Esophagus squamous epithelium (tissue), 5 donors: ENCODE data around the gene GTF3C2. TPM values are rescaled to one million over a fixed set of nuclear protein-coding genes. Genes with fewer than 3 reads are reported as not detected.

Source experiments
- DNase-seq: peaks from one replicate; lab custom pipeline; 2025; lab: John Stamatoyannopoulos, UW
- H3K27ac ChIP-seq, 4 donors: fragments of 200-600 bp; sonication (generic); one replicate each; pipeline ENCODE4 v1.5.1; 2016 to 2019; ENCODE audit warnings: mild to moderate bottlenecking in 1 of 4
- H3K27me3 ChIP-seq, 4 donors: fragments of 200-600 bp; sonication (generic); 1 replicate in 3 of 4; 2 replicates in 1 of 4; pipeline versions ENCODE4 v1.5.1 to v1.6.0; 2017 to 2021; ENCODE audit warnings: antibody characterized with exemption in 1 of 4
- H3K36me3 ChIP-seq, 3 donors: fragments of 200-600 bp; sonication (generic); one replicate each; pipeline ENCODE4 v1.5.1; 2016 to 2019
- H3K4me1 ChIP-seq, 3 donors: fragments of 200-600 bp; sonication (generic); one replicate each; pipeline ENCODE4 v1.5.1; 2017 to 2019
- H3K4me3 ChIP-seq, 4 donors: fragments of 200-600 bp; sonication (generic); 1 replicate in 3 of 4; 2 replicates in 1 of 4; pipeline ENCODE4 v1.5.1; 2016 to 2019; ENCODE audit warnings: mild to moderate bottlenecking in 2 of 4, moderate library complexity in 1 of 4
- H3K9me3 ChIP-seq, 3 donors: fragments of 200-600 bp; sonication (generic); one replicate each; pipeline ENCODE4 v1.5.1; 2016 to 2019
- CTCF ChIP-seq, 6 experiments: fragments of 450-650 bp in 4 of 6; fragments of 200-600 bp in 2 of 6; sonication (generic) in 2 of 6; IDR thresholded peaks; one replicate each; pipeline ENCODE4 v1.5.1; 2016 to 2019; ENCODE audit warnings: antibody characterized with exemption in 6 of 6, mild to moderate bottlenecking in 4 of 6, moderate library complexity in 4 of 6
- POLR2A ChIP-seq, 4 donors: fragments of 450-650 bp; IDR thresholded peaks; one replicate each; pipeline ENCODE4 v1.6.1; 2017; ENCODE audit warnings: antibody characterized with exemption in 4 of 4, mild to moderate bottlenecking in 4 of 4, moderate library complexity in 3 of 4
- WGBS, 2 donors: methylation state at CpG; one replicate each; pipeline ENCODE4 v1.1.5; 2018; 5-methylcytosine and 5-hydroxymethylcytosine counted together
- intact Hi-C: fragments of 100-400 bp; cut with DNase I; formaldehyde crosslinking; loops from one replicate; pipeline ENCODE4 v1.15.0; 2022
- total RNA-seq, 4 donors: library from RNA; depleted of rRNA; stranded (reverse); fragments of >200 nt; gene quantifications; one replicate each; pipeline ENCODE4 v1.1.0, GENCODE V29; 2016
- donor health status: DM: yes; HTN: yes; CAD: no.

The GTF3C2 gene
- total RNA-seq, 4 donors from 2014 or later: 37.2 to 59.7 (median 52.3) TPM

- WGBS, 2 donors: 89% methylated on average over 6 to 8 of the region's 8 CpGs
- Histone ChIP-seq H3K27me3 (no peaks in the 10 kb centered on the region), H3K9me3 (no peaks in the 10 kb centered on the region), H3K27ac (no peak overlapping the region), H3K36me3 (peaks cover 0 to 59% (median 0%) of the 10 kb centered on the region in 3 donors), H3K4me1 (no peaks in the 10 kb centered on the region), H3K4me3 (no peak overlapping the region)
- TF ChIP-seq CTCF (IDR thresholded peaks at IDR 0.05) (no peak), POLR2A (IDR thresholded peaks at IDR 0.05) (no peak)
- DNase-seq: no peak
- intact Hi-C loops: no loop called here
Measured at GRCh38 chr2:27313882-27314645, 42.5 kb downstream of the GTF3C2 start.

GRCh38 chr2:27312152-27312551 is 44.4 kb downstream of the GTF3C2 start:
- H3K4me3 ChIP-seq: no peak overlapping the region
- DNase-seq: no peak
- H3K4me1 ChIP-seq: peaks cover 8 to 16% (median 12%) of the 10 kb centered on the region in 3 donors
- no peak overlapping the region for H3K27ac ChIP-seq
- WGBS, 2 donors: 92 to 96% methylated on average over 3 of the region's 3 CpGs
- no peaks in the 10 kb centered on the region for H3K9me3 ChIP-seq
- H3K27me3 ChIP-seq: peaks cover 3 to 19% (median 12%) of the 10 kb centered on the region in 4 donors
- intact Hi-C loops: no loop called here
- H3K36me3 ChIP-seq: peaks cover 0 to 46% (median 0%) of the 10 kb centered on the region in 3 donors
- TF ChIP-seq POLR2A (IDR thresholded peaks at IDR 0.05): no peak
- no peak for TF ChIP-seq CTCF (IDR thresholded peaks at IDR 0.05)

- TF ChIP-seq CTCF (IDR thresholded peaks at IDR 0.05) (no peak), POLR2A (IDR thresholded peaks at IDR 0.05) (no peak)
- WGBS, 2 donors: 82 to 85% methylated on average over 6 of the region's 6 CpGs
- intact Hi-C loops: loop anchor here (10.0 kb wide), 1 partner anchor 215 kb away; no protein-coding TSS in a partner anchor
Measured at GRCh38 chr2:27309651-27310050, 46.9 kb downstream of the GTF3C2 start.

GRCh38 chr2:27308359-27308881 is 48.1 kb downstream of the GTF3C2 start, which contains the start of gene UCN:
UCN (minus strand) TSS chr2:27308445; CDS start chr2:27307895, 550 bp downstream.
- intact Hi-C loops: loop anchor here (10.0 kb wide), 1 partner anchor 214 kb away; no protein-coding TSS in a partner anchor
- 10 to 44% methylated on average over 2 to 13 of the region's 25 CpGs for WGBS, 2 donors
- Histone ChIP-seq H3K4me1 (peaks cover 16 to 30% (median 20%) of the 10 kb centered on the region in 3 donors), H3K27me3 (peaks cover 12 to 47% (median 20%) of the 10 kb centered on the region in 4 donors), H3K4me3 (peak within 1 kb of the TSS in 1 of 4 donors; percentile 34), H3K9me3 (no peaks in the 10 kb centered on the region), H3K36me3 (peaks cover 0 to 27% (median 0%) of the 10 kb centered on the region in 3 donors), H3K27ac (no peak within 1 kb of the TSS)
- no peak for DNase-seq
- TF ChIP-seq POLR2A (IDR thresholded peaks at IDR 0.05) (no peak), CTCF (IDR thresholded peaks at IDR 0.05) (no peak)

More at GRCh38 chr2:27309651-27310050, 46.9 kb downstream of the GTF3C2 start:
- Histone ChIP-seq H3K4me3 (no peak overlapping the region), H3K9me3 (no peaks in the 10 kb centered on the region), H3K27ac (no peak overlapping the region), H3K27me3 (peaks cover 12 to 44% (median 20%) of the 10 kb centered on the region in 4 donors), H3K36me3 (peaks cover 0 to 29% (median 0%) of the 10 kb centered on the region in 3 donors), H3K4me1 (peaks cover 16 to 27% (median 20%) of the 10 kb centered on the region in 3 donors)
- no peak for DNase-seq
